ENCODE measurements around the gene SCNN1B.

GRCh38 chr16:23298290-23298915 is 3.7 kb upstream of the SCNN1B start:
- TF ChIP-seq CTCF (IDR thresholded peaks at IDR 0.05; ENCODE audit: low read depth, low read length) (no peak), EZH2phosphoT487 (IDR thresholded peaks at IDR 0.05; ENCODE audit: low read depth) (no peak)

Data from OCI-LY3 (cell line).